SK-N-SH (cell line): ENCODE results near the gene RAET1L. TPM values are rescaled to one million over a fixed set of nuclear protein-coding genes. Genes with fewer than 3 reads are reported as not detected.
A peak's percentile ranks its signal among the peaks of the same experiment; 100 is the strongest.

Experiments
- CTCF ChIA-PET: fragments of 300-600, 350-600 bp; formaldehyde crosslinking; extraction: SDS; loops from one replicate; lab custom pipeline; 2021; lab: Yijun Ruan, JAX
- POLR2A ChIA-PET: fragments of 350-600 bp; sonication (Branson Sonifier 250); formaldehyde crosslinking; extraction: SDS; loops from one replicate; lab custom pipeline; 2020; ENCODE audit warnings: antibody characterized with exemption, inconsistent platforms; lab: Yijun Ruan, JAX
- DNase-seq: peaks from one replicate; pipeline ENCODE4 v3.0.0; 2012
- H2AFZ ChIP-seq: fragments of 200-600 bp; sonication (generic); 2 replicates; pipeline ENCODE4 v1.8.1; 2016; ENCODE audit warnings: antibody characterized with exemption, mild to moderate bottlenecking, low read depth
- H3F3A ChIP-seq: fragments of 200-600 bp; sonication (generic); replicated peaks from 2 replicates; pipeline ENCODE3; 2016; ENCODE audit warnings: antibody characterized with exemption, mild to moderate bottlenecking; ENCODE audit not compliant: insufficient read depth
- H3K27ac ChIP-seq, 2 experiments: fragments of 200-500 bp in 1 of 2; fragments of 200-600 bp in 1 of 2; sonication (Bioruptor generic) in 1 of 2; sonication (generic), shearing (Covaris generic) in 1 of 2; 2 replicates each; pipeline versions ENCODE4 v1.5.1 to v1.6.1; 2014 to 2016; ENCODE audit warnings: low read depth in 2 of 2, inconsistent platforms in 1 of 2, low read length in 1 of 2, mild to moderate bottlenecking in 1 of 2, mixed read lengths in 1 of 2
- H3K27me3 ChIP-seq: fragments of 200-600 bp; sonication (generic), shearing (Covaris generic); 2 replicates; pipeline ENCODE4 v1.6.1; 2016; ENCODE audit warnings: mixed run types; ENCODE audit not compliant: insufficient read depth
- H3K36me3 ChIP-seq, 2 experiments: fragments of 200-500 bp in 1 of 2; fragments of 200-600 bp in 1 of 2; sonication (Bioruptor generic) in 1 of 2; sonication (generic) in 1 of 2; replicated peaks in 1 of 2; 2 replicates each; pipeline versions ENCODE3 to v1.5.1; 2014 to 2016; ENCODE audit warnings: low read length in 1 of 2, mild to moderate bottlenecking in 1 of 2; ENCODE audit not compliant: insufficient read depth in 2 of 2, control insufficient read depth in 1 of 2
- H3K4me1 ChIP-seq, 2 experiments: fragments of 200-500 bp in 1 of 2; fragments of 200-600 bp in 1 of 2; sonication (Bioruptor generic) in 1 of 2; sonication (generic), shearing (Covaris generic) in 1 of 2; 2 replicates each; pipeline versions ENCODE4 v1.5.1 to v1.6.1; 2014 to 2016; ENCODE audit warnings: low read depth in 1 of 2, low read length in 1 of 2, mixed run types in 1 of 2; ENCODE audit not compliant: insufficient read depth in 2 of 2, control insufficient read depth in 1 of 2
- H3K4me2 ChIP-seq: fragments of 200-600 bp; sonication (generic), shearing (Covaris generic); 2 replicates; pipeline ENCODE4 v1.6.1; 2017; ENCODE audit warnings: mixed run types
- H3K4me3 ChIP-seq, 2 experiments: fragments of 200-500 bp in 1 of 2; fragments of 200-600 bp in 1 of 2; sonication (Bioruptor generic) in 1 of 2; sonication (generic), shearing (Covaris generic) in 1 of 2; 2 replicates each; pipeline versions ENCODE4 v1.5.1 to v1.8.1; 2014 to 2016; ENCODE audit warnings: low read depth in 2 of 2, inconsistent platforms in 1 of 2, low read length in 1 of 2, mild to moderate bottlenecking in 1 of 2, mixed read lengths in 1 of 2, moderate library complexity in 1 of 2
- H3K79me2 ChIP-seq: fragments of 200-600 bp; sonication (generic); 2 replicates; pipeline ENCODE4 v1.8.1; 2017; ENCODE audit warnings: mild to moderate bottlenecking; ENCODE audit not compliant: insufficient read depth
- H3K9ac ChIP-seq: fragments of 200-600 bp; sonication (generic); 2 replicates; pipeline ENCODE4 v1.6.1; 2017; ENCODE audit warnings: mixed run types
- H3K9me2 ChIP-seq: fragments of 200-600 bp; sonication (generic); 2 replicates; pipeline ENCODE4 v1.6.1; 2017; ENCODE audit warnings: mixed run types
- H3K9me3 ChIP-seq: fragments of 200-600 bp; sonication (generic); 2 replicates; pipeline ENCODE4 v1.6.1; 2017; ENCODE audit warnings: mixed run types, mild to moderate bottlenecking, moderate library complexity
- H4K20me1 ChIP-seq: fragments of 200-600 bp; sonication (generic); 2 replicates; pipeline ENCODE4 v1.6.1; 2017; ENCODE audit warnings: mild to moderate bottlenecking, mixed run types; ENCODE audit not compliant: insufficient read depth
- CHD2 ChIP-seq: fragments of 150-350 bp; IDR thresholded peaks from 2 replicates; pipeline ENCODE4 v1.6.1; 2018; ENCODE audit warnings: low read length; ENCODE audit not compliant: partially characterized antibody
- CTCF ChIP-seq: fragments of 200-600 bp; sonication (generic); IDR thresholded peaks from 2 replicates; pipeline ENCODE4 v1.6.1; 2017; ENCODE audit warnings: antibody characterized with exemption, mild to moderate bottlenecking, moderate library complexity
- EP300 ChIP-seq, 2 experiments: IDR thresholded peaks; 2 replicates each; pipeline versions ENCODE4 v1.4.0 to v1.6.1; 2012; ENCODE audit warnings: borderline replicate concordance in 1 of 2, low read depth in 1 of 2, low read length in 1 of 2
- FOSL2 ChIP-seq: IDR thresholded peaks from 2 replicates; pipeline ENCODE4 v1.4.0; 2012; ENCODE audit warnings: low read depth, mild to moderate bottlenecking, moderate library complexity, borderline replicate concordance
- FOXJ3 ChIP-seq: sonication (generic); formaldehyde crosslinking; IDR thresholded peaks from 2 replicates; pipeline ENCODE4 v1.5.1; 2020; ENCODE audit warnings: mild to moderate bottlenecking, missing genetic modification reagents
- IRF3 ChIP-seq: fragments of 150-350 bp; IDR thresholded peaks from 2 replicates; pipeline ENCODE4 v1.6.1; 2016; ENCODE audit warnings: mild to moderate bottlenecking, low read depth, low read length
- MEF2A ChIP-seq: IDR thresholded peaks from 2 replicates; pipeline ENCODE4 v1.4.0; 2012; ENCODE audit warnings: low read depth, borderline replicate concordance
- MXI1 ChIP-seq: IDR thresholded peaks from 2 replicates; pipeline ENCODE4 v1.6.1; 2012; ENCODE audit warnings: mild to moderate bottlenecking, low read depth, low read length, improper control_type of control experiment
- POLR2AphosphoS5 ChIP-seq: IDR thresholded peaks from 2 replicates; pipeline ENCODE4 v1.6.1; 2012; ENCODE audit warnings: low read depth, low read length
- RAD21 ChIP-seq: IDR thresholded peaks from 2 replicates; pipeline ENCODE4 v1.6.1; 2012; ENCODE audit warnings: mild to moderate bottlenecking, low read length
- RCOR1 ChIP-seq: fragments of 150-350 bp; IDR thresholded peaks from 2 replicates; pipeline ENCODE4 v1.6.1; 2017; ENCODE audit warnings: antibody characterized with exemption, low read length
- SIN3A ChIP-seq: IDR thresholded peaks from 2 replicates; pipeline ENCODE4 v1.6.1; 2012; ENCODE audit warnings: low read depth, mild to moderate bottlenecking, low read length, moderate library complexity, borderline replicate concordance
- TAF1 ChIP-seq: IDR thresholded peaks from 2 replicates; pipeline ENCODE4 v1.6.1; 2012; ENCODE audit warnings: low read depth, mild to moderate bottlenecking, low read length, moderate library complexity, borderline replicate concordance
- TCF12 ChIP-seq: IDR thresholded peaks from 2 replicates; pipeline ENCODE4 v1.4.0; 2012
- WGBS: methylation state at CpG from one replicate; pipeline ENCODE4 v1.1.6; 2017; ENCODE audit warnings: low lambda C conversion rate; 5-methylcytosine and 5-hydroxymethylcytosine counted together
- polyA plus RNA-seq, 3 experiments: library from polyadenylated mRNA; depleted of rRNA; stranded (reverse); fragments of >200 nt; gene quantifications; 2 replicates each; pipeline ENCODE4 v1.2.3, GENCODE V29; 2012
- TF ChIP-seq, protein P1 (sequence below): IDR thresholded peaks from 2 replicates; pipeline ENCODE4 v1.4.0; 2012; ENCODE audit warnings: low read depth, borderline replicate concordance
- TF ChIP-seq, protein P2 (sequence below): IDR thresholded peaks from 2 replicates; pipeline ENCODE4; 2012
- TF ChIP-seq, protein P3 (sequence below): IDR thresholded peaks from 2 replicates; pipeline ENCODE4 v1.4.0; 2012; ENCODE audit warnings: low read depth, borderline replicate concordance
- TF ChIP-seq, protein P4 (sequence below): fragments of 150-350 bp; IDR thresholded peaks from 2 replicates; pipeline ENCODE4 v1.6.1; 2017; ENCODE audit warnings: antibody characterized with exemption, low read length, low read depth, borderline replicate concordance
- TF ChIP-seq, protein P5 (sequence below): IDR thresholded peaks from 2 replicates; pipeline ENCODE4 v1.6.1; 2012; ENCODE audit warnings: mild to moderate bottlenecking, low read depth, low read length, moderate library complexity

RAET1L gene
- polyA plus RNA-seq, 1 of the 3 experiments (the other 2 are of a cell fraction), result not detected

GRCh38 chr6:150004783-150005717 is 20.3 kb downstream of the RAET1L start:
- peak; percentile 93 for DNase-seq
- Histone ChIP-seq H3F3A (no peaks in the 10 kb centered on the region), H3K27ac (no peak overlapping the region), H2AFZ (peak overlapping the region; percentile 88; the same call in 1 of the 2 replicates), H3K27me3 (peaks cover 19% of the 10 kb centered on the region), H4K20me1 (no peaks in the 10 kb centered on the region), H3K79me2 (no peaks in the 10 kb centered on the region), H3K36me3 (no peaks in the 10 kb centered on the region), H3K9me2 (no peaks in the 10 kb centered on the region), H3K9ac (no peak overlapping the region), H3K4me2 (peak overlapping the region; percentile 88), H3K4me1 (peaks cover 0 to 3% of the 10 kb centered on the region in 2 experiments; a peak in 1 of 4 replicates), H3K9me3 (no peaks in the 10 kb centered on the region), H3K4me3 (peak overlapping the region; percentile 56 to 63)
- CTCF ChIA-PET, result no interaction called here
- WGBS, result under 1% methylated on average over 17 of the region's 79 CpGs
- POLR2A ChIA-PET, result no interaction called here
- TF ChIP-seq, protein P1, sequence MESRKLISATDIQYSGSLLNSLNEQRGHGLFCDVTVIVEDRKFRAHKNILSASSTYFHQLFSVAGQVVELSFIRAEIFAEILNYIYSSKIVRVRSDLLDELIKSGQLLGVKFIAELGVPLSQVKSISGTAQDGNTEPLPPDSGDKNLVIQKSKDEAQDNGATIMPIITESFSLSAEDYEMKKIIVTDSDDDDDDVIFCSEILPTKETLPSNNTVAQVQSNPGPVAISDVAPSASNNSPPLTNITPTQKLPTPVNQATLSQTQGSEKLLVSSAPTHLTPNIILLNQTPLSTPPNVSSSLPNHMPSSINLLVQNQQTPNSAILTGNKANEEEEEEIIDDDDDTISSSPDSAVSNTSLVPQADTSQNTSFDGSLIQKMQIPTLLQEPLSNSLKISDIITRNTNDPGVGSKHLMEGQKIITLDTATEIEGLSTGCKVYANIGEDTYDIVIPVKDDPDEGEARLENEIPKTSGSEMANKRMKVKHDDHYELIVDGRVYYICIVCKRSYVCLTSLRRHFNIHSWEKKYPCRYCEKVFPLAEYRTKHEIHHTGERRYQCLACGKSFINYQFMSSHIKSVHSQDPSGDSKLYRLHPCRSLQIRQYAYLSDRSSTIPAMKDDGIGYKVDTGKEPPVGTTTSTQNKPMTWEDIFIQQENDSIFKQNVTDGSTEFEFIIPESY, result no peak
- TF ChIP-seq CTCF (no peak; the same call in 1 of the 2 replicates), EP300 (IDR thresholded peaks at IDR 0.05; ENCODE audit: borderline replicate concordance in 1 of 2, low read depth in 1 of 2, low read length in 1 of 2) (no peak), FOXJ3 (CRISPR knock-in tag) (no peak), POLR2AphosphoS5 (no peak), FOSL2 (no peak), TAF1 (no peak), RCOR1 (peak; percentile 39; the same call in 1 of the 2 replicates), CHD2 (no peak), IRF3 (no peak), MXI1 (no peak), TCF12 (no peak), SIN3A (no peak), RAD21 (no peak), MEF2A (no peak)
- TF ChIP-seq, protein P2, sequence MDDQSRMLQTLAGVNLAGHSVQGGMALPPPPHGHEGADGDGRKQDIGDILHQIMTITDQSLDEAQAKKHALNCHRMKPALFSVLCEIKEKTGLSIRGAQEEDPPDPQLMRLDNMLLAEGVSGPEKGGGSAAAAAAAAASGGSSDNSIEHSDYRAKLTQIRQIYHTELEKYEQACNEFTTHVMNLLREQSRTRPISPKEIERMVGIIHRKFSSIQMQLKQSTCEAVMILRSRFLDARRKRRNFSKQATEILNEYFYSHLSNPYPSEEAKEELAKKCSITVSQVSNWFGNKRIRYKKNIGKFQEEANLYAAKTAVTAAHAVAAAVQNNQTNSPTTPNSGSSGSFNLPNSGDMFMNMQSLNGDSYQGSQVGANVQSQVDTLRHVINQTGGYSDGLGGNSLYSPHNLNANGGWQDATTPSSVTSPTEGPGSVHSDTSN, result no peak
- TF ChIP-seq, protein P3, sequence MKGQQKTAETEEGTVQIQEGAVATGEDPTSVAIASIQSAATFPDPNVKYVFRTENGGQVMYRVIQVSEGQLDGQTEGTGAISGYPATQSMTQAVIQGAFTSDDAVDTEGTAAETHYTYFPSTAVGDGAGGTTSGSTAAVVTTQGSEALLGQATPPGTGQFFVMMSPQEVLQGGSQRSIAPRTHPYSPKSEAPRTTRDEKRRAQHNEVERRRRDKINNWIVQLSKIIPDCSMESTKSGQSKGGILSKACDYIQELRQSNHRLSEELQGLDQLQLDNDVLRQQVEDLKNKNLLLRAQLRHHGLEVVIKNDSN, result peak; percentile 95
- TF ChIP-seq, protein P4, sequence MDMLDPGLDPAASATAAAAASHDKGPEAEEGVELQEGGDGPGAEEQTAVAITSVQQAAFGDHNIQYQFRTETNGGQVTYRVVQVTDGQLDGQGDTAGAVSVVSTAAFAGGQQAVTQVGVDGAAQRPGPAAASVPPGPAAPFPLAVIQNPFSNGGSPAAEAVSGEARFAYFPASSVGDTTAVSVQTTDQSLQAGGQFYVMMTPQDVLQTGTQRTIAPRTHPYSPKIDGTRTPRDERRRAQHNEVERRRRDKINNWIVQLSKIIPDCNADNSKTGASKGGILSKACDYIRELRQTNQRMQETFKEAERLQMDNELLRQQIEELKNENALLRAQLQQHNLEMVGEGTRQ, result peak; percentile 43; the same call in 1 of the 2 replicates
- TF ChIP-seq, protein P5, sequence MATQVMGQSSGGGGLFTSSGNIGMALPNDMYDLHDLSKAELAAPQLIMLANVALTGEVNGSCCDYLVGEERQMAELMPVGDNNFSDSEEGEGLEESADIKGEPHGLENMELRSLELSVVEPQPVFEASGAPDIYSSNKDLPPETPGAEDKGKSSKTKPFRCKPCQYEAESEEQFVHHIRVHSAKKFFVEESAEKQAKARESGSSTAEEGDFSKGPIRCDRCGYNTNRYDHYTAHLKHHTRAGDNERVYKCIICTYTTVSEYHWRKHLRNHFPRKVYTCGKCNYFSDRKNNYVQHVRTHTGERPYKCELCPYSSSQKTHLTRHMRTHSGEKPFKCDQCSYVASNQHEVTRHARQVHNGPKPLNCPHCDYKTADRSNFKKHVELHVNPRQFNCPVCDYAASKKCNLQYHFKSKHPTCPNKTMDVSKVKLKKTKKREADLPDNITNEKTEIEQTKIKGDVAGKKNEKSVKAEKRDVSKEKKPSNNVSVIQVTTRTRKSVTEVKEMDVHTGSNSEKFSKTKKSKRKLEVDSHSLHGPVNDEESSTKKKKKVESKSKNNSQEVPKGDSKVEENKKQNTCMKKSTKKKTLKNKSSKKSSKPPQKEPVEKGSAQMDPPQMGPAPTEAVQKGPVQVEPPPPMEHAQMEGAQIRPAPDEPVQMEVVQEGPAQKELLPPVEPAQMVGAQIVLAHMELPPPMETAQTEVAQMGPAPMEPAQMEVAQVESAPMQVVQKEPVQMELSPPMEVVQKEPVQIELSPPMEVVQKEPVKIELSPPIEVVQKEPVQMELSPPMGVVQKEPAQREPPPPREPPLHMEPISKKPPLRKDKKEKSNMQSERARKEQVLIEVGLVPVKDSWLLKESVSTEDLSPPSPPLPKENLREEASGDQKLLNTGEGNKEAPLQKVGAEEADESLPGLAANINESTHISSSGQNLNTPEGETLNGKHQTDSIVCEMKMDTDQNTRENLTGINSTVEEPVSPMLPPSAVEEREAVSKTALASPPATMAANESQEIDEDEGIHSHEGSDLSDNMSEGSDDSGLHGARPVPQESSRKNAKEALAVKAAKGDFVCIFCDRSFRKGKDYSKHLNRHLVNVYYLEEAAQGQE, result no peak
